Nephron progenitor cell (in vitro differentiated cells): ENCODE measurements around the gene KLC1.

ENCODE experiments used
- DNase-seq: peaks from one replicate; pipeline ENCODE4 v3.0.0; 2021
- H3K27ac Mint-ChIP-seq: 2 replicates; pipeline ENCODE4 v1.8.0; 2021; ENCODE audit warnings: mild to moderate bottlenecking, moderate library complexity, mixed read lengths
- H3K27me3 Mint-ChIP-seq: 2 replicates; pipeline ENCODE4 v1.8.0; 2021; ENCODE audit warnings: mild to moderate bottlenecking, low read depth, mixed read lengths; ENCODE audit not compliant: poor library complexity
- H3K36me3 Mint-ChIP-seq: 2 replicates; pipeline ENCODE4 v1.8.0; 2021; ENCODE audit warnings: low read depth, mixed read lengths
- H3K4me1 Mint-ChIP-seq: 2 replicates; pipeline ENCODE4 v1.8.0; 2021; ENCODE audit warnings: mixed read lengths
- H3K4me3 Mint-ChIP-seq: 2 replicates; pipeline ENCODE4 v1.8.0; 2021; ENCODE audit warnings: mild to moderate bottlenecking, moderate library complexity, mixed read lengths
- H3K9me3 Mint-ChIP-seq: 2 replicates; pipeline ENCODE4 v1.8.0; 2021; ENCODE audit warnings: mild to moderate bottlenecking, moderate library complexity, mixed read lengths
- TF ChIP-seq, protein P1 (sequence below): fragments of 200-600 bp; sonication (generic); IDR thresholded peaks from 2 replicates; pipeline ENCODE4 v1.5.0; 2021; ENCODE audit warnings: antibody characterized with exemption

The KLC1 gene

DNA sequence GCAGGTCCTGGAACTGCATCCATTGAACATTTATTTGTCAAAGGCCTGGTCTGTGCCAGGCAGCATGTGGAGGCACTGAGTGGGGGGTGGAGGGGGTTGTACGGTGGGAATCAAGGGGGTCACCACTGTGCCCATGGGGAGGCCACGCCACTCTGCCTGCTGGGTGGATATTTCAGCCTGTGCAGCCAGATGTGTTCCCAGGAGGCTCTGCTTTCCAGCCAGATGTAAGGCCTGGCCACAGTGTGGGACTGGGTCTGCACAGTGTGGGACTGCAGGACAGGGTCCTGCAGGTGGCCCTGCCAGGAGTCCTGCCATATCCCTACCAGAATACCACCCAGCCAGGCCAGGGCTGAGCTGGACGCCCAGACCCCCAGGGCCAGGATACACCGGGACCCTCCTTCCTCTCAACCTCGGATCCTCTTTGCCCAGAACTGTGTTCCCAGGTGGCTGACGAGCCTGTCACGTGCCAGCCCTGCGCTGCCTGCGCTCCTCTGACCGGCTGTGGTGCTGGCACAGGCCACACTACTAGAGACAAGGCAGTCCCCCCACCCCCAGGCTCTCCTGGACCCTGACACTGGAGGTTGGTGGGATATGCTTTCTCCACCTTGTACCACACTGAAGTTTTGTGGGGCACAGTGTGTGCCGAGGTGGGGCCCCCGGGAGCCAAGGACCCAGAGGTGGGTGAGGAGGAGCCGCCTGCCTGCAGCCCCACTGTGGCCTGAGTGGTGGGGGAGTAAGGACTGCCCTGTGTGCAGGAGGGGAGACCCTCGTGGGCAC lies 68.8 kb downstream of the KLC1 start:
- H3K27me3 Mint-ChIP-seq: peaks cover 3% of the 10 kb centered on the region
- no peak for DNase-seq
- no peak overlapping the region for H3K4me3 Mint-ChIP-seq
- peak overlapping the region; percentile 87 for H3K27ac Mint-ChIP-seq
- H3K36me3 Mint-ChIP-seq: peaks cover 4% of the 10 kb centered on the region
- peaks cover 39% of the 10 kb centered on the region for H3K4me1 Mint-ChIP-seq
- TF ChIP-seq, protein P1, sequence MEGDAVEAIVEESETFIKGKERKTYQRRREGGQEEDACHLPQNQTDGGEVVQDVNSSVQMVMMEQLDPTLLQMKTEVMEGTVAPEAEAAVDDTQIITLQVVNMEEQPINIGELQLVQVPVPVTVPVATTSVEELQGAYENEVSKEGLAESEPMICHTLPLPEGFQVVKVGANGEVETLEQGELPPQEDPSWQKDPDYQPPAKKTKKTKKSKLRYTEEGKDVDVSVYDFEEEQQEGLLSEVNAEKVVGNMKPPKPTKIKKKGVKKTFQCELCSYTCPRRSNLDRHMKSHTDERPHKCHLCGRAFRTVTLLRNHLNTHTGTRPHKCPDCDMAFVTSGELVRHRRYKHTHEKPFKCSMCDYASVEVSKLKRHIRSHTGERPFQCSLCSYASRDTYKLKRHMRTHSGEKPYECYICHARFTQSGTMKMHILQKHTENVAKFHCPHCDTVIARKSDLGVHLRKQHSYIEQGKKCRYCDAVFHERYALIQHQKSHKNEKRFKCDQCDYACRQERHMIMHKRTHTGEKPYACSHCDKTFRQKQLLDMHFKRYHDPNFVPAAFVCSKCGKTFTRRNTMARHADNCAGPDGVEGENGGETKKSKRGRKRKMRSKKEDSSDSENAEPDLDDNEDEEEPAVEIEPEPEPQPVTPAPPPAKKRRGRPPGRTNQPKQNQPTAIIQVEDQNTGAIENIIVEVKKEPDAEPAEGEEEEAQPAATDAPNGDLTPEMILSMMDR: no peak
- no peaks in the 10 kb centered on the region for H3K9me3 Mint-ChIP-seq

GRCh38 chr14:103698380-103699260 lies 69.6 kb downstream of the KLC1 start:
- H3K27me3 Mint-ChIP-seq: peaks cover 3% of the 10 kb centered on the region
- H3K4me1 Mint-ChIP-seq: peaks cover 47% of the 10 kb centered on the region
- no peak overlapping the region for H3K27ac Mint-ChIP-seq
- no peak overlapping the region for H3K4me3 Mint-ChIP-seq
- peaks cover 6% of the 10 kb centered on the region for H3K36me3 Mint-ChIP-seq
- no peak for DNase-seq
- TF ChIP-seq, protein P1: no peak
- H3K9me3 Mint-ChIP-seq: no peaks in the 10 kb centered on the region

DNA sequence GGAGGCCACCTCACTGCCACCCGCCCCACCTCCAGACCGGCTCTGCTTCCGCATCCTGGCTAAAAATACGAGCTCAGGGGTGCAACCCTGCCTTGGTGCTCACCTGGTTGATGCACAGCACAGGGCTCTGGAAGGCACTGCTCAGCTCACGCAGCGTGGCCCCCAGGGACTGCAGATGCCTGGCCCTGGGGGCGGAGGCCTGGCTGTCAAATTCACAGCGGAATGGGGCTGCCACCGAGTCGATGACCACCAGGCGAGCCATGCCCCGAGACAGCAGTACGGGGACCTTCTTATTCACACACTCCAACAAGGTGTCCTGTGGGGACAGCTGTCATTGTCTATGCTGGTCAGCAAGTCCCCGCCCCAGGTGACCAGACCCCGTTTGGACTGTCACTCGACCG lies 70.2 kb downstream of the KLC1 start:
- Mint-ChIP-seq H3K9me3 (no peaks in the 10 kb centered on the region), H3K4me3 (no peak overlapping the region), H3K36me3 (peaks cover 7% of the 10 kb centered on the region), H3K27me3 (peaks cover 3% of the 10 kb centered on the region), H3K27ac (peak overlapping the region; percentile 88), H3K4me1 (peaks cover 52% of the 10 kb centered on the region)
- TF ChIP-seq, protein P1: no peak
- no peak for DNase-seq

DNA sequence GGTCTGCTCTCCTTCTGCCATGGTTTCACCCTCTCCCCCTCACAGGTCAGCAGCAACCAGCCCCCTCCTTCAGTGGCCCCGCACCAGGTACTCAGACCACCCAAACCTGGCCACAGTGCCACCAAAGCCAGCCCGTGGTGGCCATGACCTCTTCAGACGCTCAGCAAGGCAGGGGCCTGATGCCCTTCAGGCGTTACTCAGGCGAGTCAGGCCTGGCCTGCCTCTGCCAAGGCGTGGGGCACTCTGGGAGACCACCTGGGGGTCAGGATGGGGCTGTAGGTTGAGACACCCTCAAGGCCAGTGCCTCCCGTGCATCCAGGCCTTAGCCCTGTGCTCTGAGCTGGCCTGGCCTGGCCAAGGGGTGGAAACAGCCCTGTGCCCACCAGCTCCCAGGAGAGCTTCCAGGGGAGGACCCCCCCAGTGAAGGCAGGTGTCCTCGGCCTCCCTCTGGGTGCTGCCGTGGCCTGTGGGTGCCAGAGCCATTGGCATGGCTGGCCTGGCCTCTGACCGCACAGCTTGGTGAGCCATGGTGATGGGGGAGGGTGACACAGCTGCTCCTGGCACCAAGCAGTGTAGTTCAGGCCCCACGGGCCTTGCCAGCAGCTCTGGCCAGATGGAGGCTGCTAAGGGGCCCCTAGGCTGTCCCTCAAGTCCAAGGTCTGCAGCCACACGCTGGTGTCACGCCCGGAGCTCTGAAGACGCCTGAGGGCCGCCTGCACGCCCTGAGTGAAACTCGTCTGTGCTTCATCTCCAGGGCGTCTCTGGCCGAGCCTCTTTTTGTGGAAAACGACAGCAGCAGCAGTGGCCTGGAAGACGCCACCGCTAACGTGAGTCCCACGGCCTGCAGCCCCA lies 71.1 kb downstream of the KLC1 start:
- DNase-seq: no peak
- Mint-ChIP-seq H3K36me3 (peaks cover 13% of the 10 kb centered on the region), H3K4me3 (no peak overlapping the region), H3K27ac (peak overlapping the region; percentile 88), H3K27me3 (peaks cover 3% of the 10 kb centered on the region), H3K4me1 (peaks cover 53% of the 10 kb centered on the region), H3K9me3 (no peaks in the 10 kb centered on the region)
- TF ChIP-seq, protein P1: no peak

GRCh38 chr14:103700753-103701490 lies 71.9 kb downstream of the KLC1 start:
- TF ChIP-seq, protein P1: no peak
- DNase-seq: no peak

More at GRCh38 chr14:103700753-103701490, 71.9 kb downstream of the KLC1 start:
- no peaks in the 10 kb centered on the region for H3K9me3 Mint-ChIP-seq
- H3K36me3 Mint-ChIP-seq: peaks cover 14% of the 10 kb centered on the region
- H3K4me3 Mint-ChIP-seq: no peak overlapping the region
- peak overlapping the region; percentile 57 for H3K27ac Mint-ChIP-seq
- H3K4me1 Mint-ChIP-seq: peaks cover 49% of the 10 kb centered on the region
- peaks cover 3% of the 10 kb centered on the region for H3K27me3 Mint-ChIP-seq
